ENCODE data around the gene ZBTB7C. TPM values are rescaled to one million over a fixed set of nuclear protein-coding genes. Genes with fewer than 3 reads are reported as not detected.

Gene ZBTB7C
- total and polyA plus RNA-seq, 2 of the 8 experiments (the other 6 are each of a cell fraction or from before 2014, with no cell fraction given) = 0.15 to 0.45 TPM

GRCh38 chr18:48043166-48043565 is 366.0 kb downstream of the ZBTB7C start:
- WGBS, 2 experiments (ENCODE audit: extremely low coverage in 1 of 2, insufficient coverage in 1 of 2, insufficient read length in 1 of 2, insufficient replicate concordance in 2 of 2, low coverage in 1 of 2, low lambda C conversion rate in 2 of 2, missing lambda C conversion rate in 1 of 2) = 86% methylated on average over 3 of the region's 3 CpGs; no CpG with 5 or more reads in 1 of the 2 experiments

More at GRCh38 chr18:48043166-48043565, 366.0 kb downstream of the ZBTB7C start:
- no peak overlapping the region for H3K56ac ChIP-seq (replicated peaks; ENCODE audit: insufficient read length, low read depth, low read length)
- no peaks in the 10 kb centered on the region; a peak in 2 of 7 replicates for H3K27me3 ChIP-seq (replicated peaks in 1 of 4; ENCODE audit: control insufficient read depth in 3 of 4, extremely low read depth in 1 of 4, insufficient read depth in 3 of 4, low read length in 3 of 4)
- no peak overlapping the region for H3K4me3 ChIP-seq (ENCODE audit: extremely low read depth in 1 of 4, insufficient read depth in 2 of 4, low read depth in 3 of 4, low read length in 4 of 4)
- no peak overlapping the region for H2BK15ac ChIP-seq (ENCODE audit: low read length)
- no peaks in the 10 kb centered on the region for H3K4me1 ChIP-seq (replicated peaks in 1 of 4; ENCODE audit: control insufficient read depth in 3 of 4, insufficient read depth in 4 of 4, low read length in 3 of 4)
- CTCF ChIA-PET (ENCODE audit: partially characterized antibody) = interaction anchor here (0.6 to 1.5 kb wide), 5 partner anchors 12 to 402 kb away, joined by 3 read pairs; no protein-coding TSS in a partner anchor
- no peaks in the 10 kb centered on the region for H4K20me1 ChIP-seq (replicated peaks in 1 of 2; ENCODE audit: control insufficient read depth in 1 of 2, insufficient read depth in 2 of 2, low read length in 2 of 2)
- H3K4me2 ChIP-seq (ENCODE audit: insufficient read depth in 1 of 2, low read depth in 2 of 2, low read length in 2 of 2) = no peak overlapping the region
- no peaks in the 10 kb centered on the region for H3K36me3 ChIP-seq (ENCODE audit: control insufficient read depth in 2 of 4, insufficient read depth in 4 of 4, low read length in 3 of 4)
- DNase-seq (ENCODE audit: low read depth in 1 of 2, low spot score in 2 of 2) = no peak
- no peak overlapping the region for H4K8ac ChIP-seq (ENCODE audit: extremely low read depth, insufficient read depth, low read length)
- no peak overlapping the region for H2BK20ac ChIP-seq (ENCODE audit: low read length)
- no peak overlapping the region for H4K91ac ChIP-seq (replicated peaks; ENCODE audit: insufficient read length, low read length)
- POLR2A ChIA-PET (ENCODE audit: partially characterized antibody) = no interaction called here
- 0 out of 4 replicates have a peak, but pooled peaks cover 0 to 5% of the 10 kb centered on the region in 2 experiments for H3K9me3 ChIP-seq (ENCODE audit: insufficient read depth in 2 of 2, low read depth in 1 of 2, low read length in 1 of 2)
- no peak overlapping the region for H3K4ac ChIP-seq (replicated peaks; ENCODE audit: insufficient read length, low read depth, low read length)
- H3K79me2 ChIP-seq (ENCODE audit: control insufficient read depth in 1 of 2, insufficient read depth in 2 of 2, low read length in 2 of 2) = no peaks in the 10 kb centered on the region
- no peak overlapping the region for H2BK12ac ChIP-seq (ENCODE audit: low read depth, low read length)
- no peak for TF ChIP-seq EP300 (IDR thresholded peaks at IDR 0.05; ENCODE audit: borderline replicate concordance in 1 of 2, low read depth in 2 of 2, low read length in 2 of 2)
- no peak for TF ChIP-seq SIX5 (IDR thresholded peaks at IDR 0.05; ENCODE audit: low read depth, low read length)
- no peak for TF ChIP-seq CHD2 (IDR thresholded peaks at IDR 0.05; ENCODE audit: low read length)
- no peak for TF ChIP-seq TCF12 (IDR thresholded peaks at IDR 0.05; ENCODE audit: low read depth, low read length)
- TF ChIP-seq EGR1 (IDR thresholded peaks at IDR 0.05; ENCODE audit: borderline replicate concordance, low read depth, low read length) = no peak
- TF ChIP-seq BCL11A (IDR thresholded peaks at IDR 0.05; ENCODE audit: low read depth in 2 of 2, low read length in 2 of 2) = no peak
- no peak for TF ChIP-seq MAFK (IDR thresholded peaks at IDR 0.05; ENCODE audit: low read depth, low read length)
- no peak for TF ChIP-seq GTF2F1 (IDR thresholded peaks at IDR 0.05; ENCODE audit: borderline replicate concordance, low read depth, low read length)
- no peak for TF ChIP-seq ZNF274 (IDR thresholded peaks at IDR 0.05; ENCODE audit: borderline replicate concordance, extremely low read depth, low read length)
- no peak for TF ChIP-seq ATF3 (IDR thresholded peaks at IDR 0.05; ENCODE audit: insufficient read depth, low read depth, low read length)
- TF ChIP-seq FOSL1 (IDR thresholded peaks at IDR 0.05; ENCODE audit: insufficient read depth, low read depth, low read length) = no peak
- no peak for TF ChIP-seq GABPA (IDR thresholded peaks at IDR 0.05; ENCODE audit: borderline replicate concordance, insufficient read depth, low read length)
- H2AK5ac ChIP-seq (ENCODE audit: low read depth, low read length) = no peak overlapping the region
- FAIRE-seq = no peak
- no peaks in the 10 kb centered on the region for H3K79me1 ChIP-seq (ENCODE audit: low read depth, low read length)
- H3K23me2 ChIP-seq (ENCODE audit: low read depth, low read length) = no peaks in the 10 kb centered on the region
- no peak overlapping the region for H4K5ac ChIP-seq (ENCODE audit: insufficient read length, low read depth, low read length)
- H3K23ac ChIP-seq (ENCODE audit: insufficient read length) = no peak overlapping the region
- no peak overlapping the region for H2AFZ ChIP-seq (ENCODE audit: low read length)
- H3K18ac ChIP-seq (ENCODE audit: extremely low read depth, low read length) = no peak overlapping the region
- H3K9ac ChIP-seq (replicated peaks in 1 of 4; ENCODE audit: extremely low read depth in 1 of 4, low read depth in 3 of 4, low read length in 3 of 4) = no peak overlapping the region
- no peak overlapping the region for H2BK120ac ChIP-seq (replicated peaks; ENCODE audit: low read depth, low read length)
- no peak overlapping the region for H3K27ac ChIP-seq (ENCODE audit: low read depth, low read length)
- H2BK5ac ChIP-seq (ENCODE audit: low read depth, low read length) = no peak overlapping the region
- no peak overlapping the region for H3K14ac ChIP-seq (ENCODE audit: insufficient read length)
